ENCODE data around the gene ST7.
"Not testable (repeated sequence)": the region's sequence is repeated elsewhere in the genome, so short reads cannot be mapped to it uniquely, and the experiment has no call there.

ST7 gene

DNA sequence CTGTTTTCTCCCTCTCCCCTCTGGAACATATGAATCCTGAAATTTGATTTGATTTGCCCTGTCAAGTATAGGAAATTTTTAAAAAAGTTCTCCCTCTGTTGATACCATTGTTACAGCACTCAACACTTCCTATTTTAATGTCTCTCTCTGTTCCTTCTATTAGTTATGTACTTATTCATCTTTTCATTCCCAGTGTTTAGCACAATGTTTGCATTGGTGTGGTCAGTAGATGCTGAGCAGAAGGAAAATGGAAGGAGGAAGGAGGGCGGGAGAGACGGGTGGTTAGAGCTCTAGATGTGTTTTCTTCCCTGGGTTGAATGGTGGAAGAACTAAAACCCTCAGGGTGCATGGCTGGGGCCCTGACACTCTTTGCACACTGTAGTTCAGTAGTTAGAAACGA lies 290.1 kb downstream of the ST7 start:
- no peak for DNase-seq

- not testable (repeated sequence) for DNase-seq
These were observed 292.4 kb downstream of the ST7 start for GRCh38 chr7:117245703-117246102.

GRCh38 chr7:117247809-117248208 lies 294.5 kb downstream of the ST7 start:
- no peak for DNase-seq

- no peak for DNase-seq
These were observed 295.5 kb downstream of the ST7 start for GRCh38 chr7:117248829-117249228.

DNA sequence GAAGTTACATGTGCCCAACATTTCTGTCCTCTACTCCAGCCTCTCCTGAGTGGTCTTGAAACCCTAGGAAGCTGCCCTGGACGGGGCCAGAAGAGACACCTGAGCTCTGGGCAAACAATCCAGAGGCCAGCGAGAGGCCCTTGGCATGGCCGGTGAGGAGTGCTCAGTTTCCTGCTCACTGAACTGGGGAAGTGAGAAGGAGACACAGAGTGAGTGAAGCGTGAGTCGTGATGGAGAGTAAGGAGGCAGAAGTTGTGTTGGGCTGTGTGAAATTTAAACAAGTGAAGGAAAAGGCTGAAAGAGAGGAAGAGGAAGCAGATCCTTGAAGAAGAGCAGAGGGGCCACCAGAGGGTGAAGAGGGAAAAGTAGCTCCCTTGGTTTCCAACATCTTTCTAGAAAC lies 296.4 kb downstream of the ST7 start:
- DNase-seq: peak; percentile 12

DNA sequence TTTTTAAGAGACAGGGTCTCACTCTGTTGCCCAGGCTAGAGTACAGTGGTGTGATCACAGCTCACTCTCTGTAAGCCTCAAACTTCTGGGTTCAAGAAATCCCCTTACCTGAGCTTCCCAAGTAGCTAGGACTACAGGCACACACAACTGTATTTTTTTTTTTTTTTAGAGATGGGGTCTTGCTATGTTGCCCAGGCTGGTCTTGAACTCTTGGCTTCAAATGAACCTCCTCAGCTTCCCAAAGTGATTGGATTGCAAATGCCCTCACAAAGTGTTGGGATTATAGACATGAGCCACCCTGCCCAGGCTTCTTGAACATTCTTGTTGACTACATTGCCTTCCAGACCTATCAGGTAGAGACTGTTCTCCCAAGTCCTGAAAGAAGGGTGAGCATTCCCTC lies 296.9 kb downstream of the ST7 start:
- DNase-seq: no peak

- DNase-seq: no peak
These were observed 297.5 kb downstream of the ST7 start for GRCh38 chr7:117250801-117251200.

DNA sequence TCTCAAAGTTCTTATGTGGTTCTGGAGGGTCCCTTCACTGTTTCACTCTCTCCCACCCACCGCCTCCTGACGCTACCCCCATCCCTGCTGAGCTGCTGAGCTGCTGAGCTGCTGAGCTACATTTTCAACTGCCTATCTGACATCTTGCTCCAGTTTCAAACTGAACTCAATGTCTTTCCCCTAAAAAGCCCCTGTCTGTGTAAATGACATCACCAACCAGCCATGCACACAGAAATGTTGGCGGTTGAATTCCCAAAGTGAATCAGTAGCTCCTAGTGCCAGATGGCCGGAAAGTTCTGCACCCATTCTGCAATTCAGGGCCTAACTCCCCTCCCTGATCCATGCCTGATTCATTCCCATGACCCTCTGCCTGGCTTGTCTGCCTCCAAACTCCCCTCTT lies 298.4 kb downstream of the ST7 start:
- DNase-seq: no peak

DNA sequence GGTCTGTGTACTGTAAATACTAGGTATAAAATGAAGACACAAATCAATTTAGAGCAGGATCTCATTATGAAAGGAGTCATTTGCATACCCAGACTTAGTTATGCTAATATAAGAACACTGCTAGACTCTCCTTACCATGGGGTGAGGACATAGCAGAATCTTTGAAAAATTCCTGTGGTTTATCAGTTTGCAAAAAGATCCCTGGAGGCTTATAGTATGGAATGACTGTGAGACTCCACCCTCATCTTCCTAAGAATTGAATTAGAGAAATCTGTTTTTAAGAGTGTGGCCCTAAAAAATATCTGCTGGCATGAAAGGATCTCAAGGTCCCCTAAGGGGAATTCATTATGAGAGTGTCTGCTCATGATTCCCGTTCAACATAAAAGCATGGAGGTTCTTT lies 306.3 kb downstream of the ST7 start:
- DNase-seq: no peak

GRCh38 chr7:117262546-117262945 lies 309.2 kb downstream of the ST7 start:
- DNase-seq: no peak

DNA sequence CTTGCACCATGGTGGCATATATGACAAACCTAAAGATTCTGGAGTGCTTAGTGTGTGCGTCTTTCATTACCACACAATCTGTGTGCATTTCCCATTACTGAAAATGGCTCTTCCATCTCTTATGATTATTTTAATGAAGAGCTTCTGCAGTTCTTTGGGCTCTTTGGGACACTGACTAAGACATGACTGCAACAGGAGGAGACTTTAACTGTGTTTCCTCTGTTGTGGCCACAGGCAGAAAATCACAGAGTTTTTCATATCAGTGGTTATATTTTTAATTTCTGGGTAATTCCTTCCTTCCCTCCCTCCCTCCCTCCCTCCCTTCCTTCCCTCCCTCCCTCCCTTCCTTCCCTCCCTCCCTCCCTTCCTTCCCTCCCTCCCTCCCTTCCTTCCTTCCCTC lies 311.4 kb downstream of the ST7 start:
- no peak for DNase-seq

DNA sequence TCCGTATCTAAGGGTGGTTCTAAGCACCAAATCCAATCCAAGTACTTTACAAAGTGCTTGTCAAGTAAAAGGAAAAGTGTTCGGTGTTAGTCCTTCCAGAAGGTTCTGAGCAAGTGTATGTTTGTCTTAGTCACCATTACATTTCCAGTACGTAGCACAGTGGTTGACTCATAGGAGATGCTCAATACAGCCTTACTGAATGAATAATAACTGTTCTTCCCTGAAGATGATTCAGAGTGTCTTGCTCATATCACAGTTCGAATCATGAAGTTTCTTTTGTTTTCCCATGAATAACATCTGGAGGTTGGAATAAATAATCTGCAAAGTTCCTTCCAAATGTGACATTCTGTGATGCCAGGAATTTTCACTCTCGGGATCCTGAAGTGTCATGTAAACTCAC lies 316.1 kb downstream of the ST7 start:
- peak; percentile 16 for DNase-seq

- no peak for DNase-seq
These were observed 316.6 kb downstream of the ST7 start for GRCh38 chr7:117269886-117270285.

GRCh38 chr7:117270371-117270770 lies 317.1 kb downstream of the ST7 start:
- DNase-seq: no peak

DNA sequence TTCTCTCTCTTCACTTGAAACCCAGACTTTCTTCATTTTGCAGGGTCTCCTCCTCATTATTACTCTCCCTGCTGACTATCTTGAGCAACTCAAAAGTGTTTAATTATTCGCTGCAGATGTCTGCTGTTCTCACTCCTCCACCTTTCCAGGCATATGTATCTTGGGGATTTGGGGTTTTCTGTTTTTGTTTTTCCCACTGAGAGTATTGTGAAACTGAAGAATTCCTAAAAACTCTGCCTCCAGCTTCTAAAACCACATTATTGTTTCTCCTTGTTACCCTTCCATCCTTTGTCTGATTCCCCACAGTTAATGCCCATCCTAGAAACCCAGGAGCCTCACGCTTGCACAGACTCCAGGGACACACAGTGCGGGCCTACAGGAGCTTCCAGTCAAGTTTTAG lies 318.3 kb downstream of the ST7 start:
- DNase-seq: no peak

- no peak for DNase-seq
These were observed 318.9 kb downstream of the ST7 start for GRCh38 chr7:117272017-117272759.

GRCh38 chr7:117273325-117273724 lies 320.0 kb downstream of the ST7 start:
- no peak for DNase-seq

DNA sequence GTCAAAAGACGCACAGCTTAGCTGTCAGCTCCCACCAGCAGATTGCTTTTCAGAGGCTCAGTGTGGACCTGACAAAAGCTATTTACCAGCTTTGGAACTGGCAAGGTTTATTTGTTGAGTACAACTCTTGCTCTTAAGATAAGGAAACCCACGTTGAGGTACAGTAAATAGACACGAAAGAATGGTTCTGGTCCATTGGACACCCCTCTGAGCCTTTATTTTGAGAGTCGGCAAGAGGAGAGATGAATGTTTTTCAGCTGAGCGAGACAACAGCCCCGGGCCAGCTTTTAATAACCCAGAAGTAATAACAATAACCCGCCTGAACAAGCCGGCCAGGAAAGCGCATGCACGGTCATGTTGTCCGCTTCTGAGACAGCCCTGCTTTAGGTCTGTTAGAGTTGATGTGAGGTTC lies 320.5 kb downstream of the ST7 start:
- peak; percentile 42 for DNase-seq

GRCh38 chr7:117274951-117275350 lies 321.6 kb downstream of the ST7 start:
- no peak for DNase-seq

GRCh38 chr7:117277576-117277975 lies 324.3 kb downstream of the ST7 start:
- no peak for DNase-seq

- no peak for DNase-seq
These were observed 324.7 kb downstream of the ST7 start for GRCh38 chr7:117278040-117278439.

- no peak for DNase-seq
These were observed 325.9 kb downstream of the ST7 start for GRCh38 chr7:117279203-117279602.

Measured in DMS53 (cell line).